ENCODE data around the gene URI1.

- TF ChIP-seq CTCF (optimal IDR thresholded peaks at IDR 0.05 in 1 of 3, IDR thresholded peaks at IDR 0.05 in 1 of 3, conservative IDR thresholded peaks at IDR 0.05 in 1 of 3; ENCODE audit: extremely low read depth in 1 of 3, insufficient read depth in 2 of 3, low read length in 3 of 3), result no peak
- TF ChIP-seq EZH2 (IDR thresholded peaks at IDR 0.05; ENCODE audit: low read length), result no peak
Measured at GRCh38 chr19:29897466-29897865, 44.6 kb upstream of the URI1 start.

Data from keratinocyte (primary cell).